Nephron (organoid): ENCODE measurements around the gene SLC44A1.

ENCODE experiments used
- H3K27ac Mint-ChIP-seq, 3 experiments: 2 replicates each; pipeline ENCODE4 v1.8.0; 2020; ENCODE audit warnings: mixed read lengths in 3 of 3, mild to moderate bottlenecking in 2 of 3, moderate library complexity in 1 of 3
- H3K27me3 Mint-ChIP-seq: 2 replicates; pipeline ENCODE4 v1.8.0; 2021; ENCODE audit warnings: low read depth, mild to moderate bottlenecking, moderate library complexity, mixed read lengths
- H3K36me3 Mint-ChIP-seq: 2 replicates; pipeline ENCODE4 v1.8.0; 2020; ENCODE audit warnings: low read depth, mixed read lengths
- H3K4me1 Mint-ChIP-seq: 2 replicates; pipeline ENCODE4 v1.8.0; 2020; ENCODE audit warnings: mixed read lengths
- H3K4me3 Mint-ChIP-seq, 3 experiments: 2 replicates each; pipeline ENCODE4 v1.8.0; 2020; ENCODE audit warnings: mild to moderate bottlenecking in 3 of 3, mixed read lengths in 3 of 3, moderate library complexity in 2 of 3
- H3K9me3 Mint-ChIP-seq: 2 replicates; pipeline ENCODE4 v1.8.0; 2020; ENCODE audit warnings: mixed read lengths
- TF ChIP-seq, protein P1 (sequence below), 3 experiments: fragments of 200-600 bp; sonication (generic); IDR thresholded peaks; one replicate each; pipeline ENCODE4 v1.5.0; 2021; ENCODE audit warnings: antibody characterized with exemption in 3 of 3; ENCODE audit not compliant: unreplicated experiment in 3 of 3

SLC44A1 gene

DNA sequence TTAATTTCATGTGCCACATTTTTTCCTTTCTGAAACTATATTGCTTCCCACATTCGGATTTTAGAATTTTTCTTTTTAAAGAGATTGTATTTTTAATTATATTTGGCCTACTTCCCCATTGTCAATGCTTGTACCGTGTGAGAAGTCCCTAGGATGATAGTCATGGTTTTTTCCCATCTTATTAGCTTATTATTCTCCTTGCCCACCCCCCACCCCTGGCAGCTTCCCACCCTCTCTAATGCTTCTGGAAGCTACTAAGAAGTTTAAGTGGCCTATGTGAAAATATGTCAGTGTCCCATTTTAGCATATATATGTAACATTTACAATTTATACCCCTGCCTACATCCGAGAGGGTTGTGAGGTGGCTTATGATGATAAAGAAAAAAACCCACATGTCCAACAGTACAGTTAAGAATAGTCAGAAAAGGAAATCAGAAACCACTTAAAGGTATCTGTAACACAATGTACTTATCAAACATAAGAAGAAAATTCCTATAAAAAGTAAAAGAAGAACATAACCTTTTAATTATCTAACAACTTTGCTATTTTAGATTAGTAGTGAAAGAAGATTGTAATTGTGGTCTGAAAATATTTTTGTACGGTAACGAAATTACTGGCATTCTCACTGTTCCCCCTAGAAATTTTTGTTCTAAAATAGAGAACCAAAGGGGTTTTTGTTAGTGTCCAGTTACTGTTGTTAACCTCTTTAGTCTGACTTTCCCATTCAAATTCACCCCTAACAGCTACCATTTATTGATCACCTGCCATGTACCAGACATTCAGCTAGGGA lies 62.1 kb downstream of the SLC44A1 start:
- Mint-ChIP-seq H3K4me1 (peaks cover 10% of the 10 kb centered on the region), H3K27me3 (no peaks in the 10 kb centered on the region), H3K27ac (no peak overlapping the region), H3K4me3 (no peak overlapping the region), H3K36me3 (no peaks in the 10 kb centered on the region), H3K9me3 (no peaks in the 10 kb centered on the region)
- TF ChIP-seq, protein P1, sequence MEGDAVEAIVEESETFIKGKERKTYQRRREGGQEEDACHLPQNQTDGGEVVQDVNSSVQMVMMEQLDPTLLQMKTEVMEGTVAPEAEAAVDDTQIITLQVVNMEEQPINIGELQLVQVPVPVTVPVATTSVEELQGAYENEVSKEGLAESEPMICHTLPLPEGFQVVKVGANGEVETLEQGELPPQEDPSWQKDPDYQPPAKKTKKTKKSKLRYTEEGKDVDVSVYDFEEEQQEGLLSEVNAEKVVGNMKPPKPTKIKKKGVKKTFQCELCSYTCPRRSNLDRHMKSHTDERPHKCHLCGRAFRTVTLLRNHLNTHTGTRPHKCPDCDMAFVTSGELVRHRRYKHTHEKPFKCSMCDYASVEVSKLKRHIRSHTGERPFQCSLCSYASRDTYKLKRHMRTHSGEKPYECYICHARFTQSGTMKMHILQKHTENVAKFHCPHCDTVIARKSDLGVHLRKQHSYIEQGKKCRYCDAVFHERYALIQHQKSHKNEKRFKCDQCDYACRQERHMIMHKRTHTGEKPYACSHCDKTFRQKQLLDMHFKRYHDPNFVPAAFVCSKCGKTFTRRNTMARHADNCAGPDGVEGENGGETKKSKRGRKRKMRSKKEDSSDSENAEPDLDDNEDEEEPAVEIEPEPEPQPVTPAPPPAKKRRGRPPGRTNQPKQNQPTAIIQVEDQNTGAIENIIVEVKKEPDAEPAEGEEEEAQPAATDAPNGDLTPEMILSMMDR (IDR thresholded peaks at IDR 0.05; ENCODE audit: unreplicated experiment in 3 of 3): no peak

- no peak overlapping the region for H3K4me3 Mint-ChIP-seq
- H3K36me3 Mint-ChIP-seq: peaks cover under 1% of the 10 kb centered on the region
- TF ChIP-seq, protein P1 (IDR thresholded peaks at IDR 0.05; ENCODE audit: unreplicated experiment in 3 of 3): no peak
- peaks cover 10% of the 10 kb centered on the region for H3K4me1 Mint-ChIP-seq
- no peak overlapping the region for H3K27ac Mint-ChIP-seq
- no peaks in the 10 kb centered on the region for H3K27me3 Mint-ChIP-seq
- no peaks in the 10 kb centered on the region for H3K9me3 Mint-ChIP-seq
Measured at GRCh38 chr9:105307591-105308130, 63.2 kb downstream of the SLC44A1 start.

GRCh38 chr9:105308461-105309341 lies 64.2 kb downstream of the SLC44A1 start:
- H3K36me3 Mint-ChIP-seq: peaks cover 5% of the 10 kb centered on the region
- TF ChIP-seq, protein P1 (IDR thresholded peaks at IDR 0.05; ENCODE audit: unreplicated experiment in 3 of 3): no peak
- no peak overlapping the region for H3K4me3 Mint-ChIP-seq
- no peaks in the 10 kb centered on the region for H3K9me3 Mint-ChIP-seq
- peak overlapping the region in 1 of 3 experiments; percentile 6 for H3K27ac Mint-ChIP-seq
- H3K4me1 Mint-ChIP-seq: peaks cover 10% of the 10 kb centered on the region
- H3K27me3 Mint-ChIP-seq: no peaks in the 10 kb centered on the region

DNA sequence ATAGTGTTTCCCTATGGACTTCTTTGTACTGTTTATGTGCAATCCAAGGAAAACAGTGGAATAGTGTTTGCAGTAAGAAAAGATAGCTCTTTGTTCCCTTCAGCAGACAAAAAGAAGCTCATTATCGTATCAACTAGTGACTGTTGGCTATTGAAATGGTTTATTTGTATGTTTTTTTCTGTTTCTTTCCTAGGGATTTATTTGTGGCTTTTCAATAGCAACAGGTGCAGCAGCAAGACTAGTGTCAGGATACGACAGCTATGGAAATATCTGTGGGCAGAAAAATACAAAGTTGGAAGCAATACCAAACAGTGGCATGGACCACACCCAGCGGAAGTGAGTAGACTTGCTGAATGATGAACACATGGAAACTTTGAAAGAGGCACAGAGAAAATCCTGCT lies 65.1 kb downstream of the SLC44A1 start:
- no peaks in the 10 kb centered on the region for H3K9me3 Mint-ChIP-seq

GRCh38 chr9:105311306-105311705 lies 66.9 kb downstream of the SLC44A1 start:
- Mint-ChIP-seq H3K4me1 (peaks cover 10% of the 10 kb centered on the region), H3K27ac (no peak overlapping the region), H3K4me3 (no peak overlapping the region), H3K9me3 (no peaks in the 10 kb centered on the region), H3K27me3 (no peaks in the 10 kb centered on the region), H3K36me3 (peaks cover 5% of the 10 kb centered on the region)
- TF ChIP-seq, protein P1 (IDR thresholded peaks at IDR 0.05; ENCODE audit: unreplicated experiment in 3 of 3): no peak

More for the DNA sequence above, 65.1 kb downstream of the SLC44A1 start:
- Mint-ChIP-seq H3K27me3 (no peaks in the 10 kb centered on the region), H3K36me3 (peaks cover 5% of the 10 kb centered on the region), H3K27ac (no peak overlapping the region), H3K4me3 (no peak overlapping the region), H3K4me1 (peaks cover 10% of the 10 kb centered on the region)
- TF ChIP-seq, protein P1 (IDR thresholded peaks at IDR 0.05; ENCODE audit: unreplicated experiment in 3 of 3): no peak
